ENCODE results near the gene KRTAP10-5. TPM values are rescaled to one million over a fixed set of nuclear protein-coding genes. Genes with fewer than 3 reads are reported as not detected.
"Not testable (repeated sequence)": the region's sequence is repeated elsewhere in the genome, so short reads cannot be mapped to it uniquely, and the experiment has no call there.

Gene KRTAP10-5
- total RNA-seq, 1 donor = not detected

GRCh38 chr21:44589094-44589493, 8.7 kb upstream of the KRTAP10-5 start:
- Histone ChIP-seq H3K4me3 (ENCODE audit: low read length) (no peak overlapping the region), H3K27me3 (ENCODE audit: insufficient read depth, low read length) (peaks cover 7% of the 10 kb centered on the region), H3K4me1 (ENCODE audit: insufficient read depth, low read length) (no peaks in the 10 kb centered on the region), H3K9me3 (ENCODE audit: low read depth, low read length) (no peaks in the 10 kb centered on the region)

GRCh38 chr21:44585892-44586291, 5.5 kb upstream of the KRTAP10-5 start:
- no peaks in the 10 kb centered on the region for H3K9me3 ChIP-seq (ENCODE audit: low read depth, low read length)

GRCh38 chr21:44583800-44584147, 3.4 kb upstream of the KRTAP10-5 start:
- peaks cover 7% of the 10 kb centered on the region for H3K27me3 ChIP-seq (ENCODE audit: insufficient read depth, low read length)
- no peaks in the 10 kb centered on the region for H3K9me3 ChIP-seq (ENCODE audit: low read depth, low read length)
- no peaks in the 10 kb centered on the region for H3K4me1 ChIP-seq (ENCODE audit: insufficient read depth, low read length)
- H3K4me3 ChIP-seq (ENCODE audit: low read length) = no peak overlapping the region

More at GRCh38 chr21:44585892-44586291, 5.5 kb upstream of the KRTAP10-5 start:
- Histone ChIP-seq H3K4me3 (ENCODE audit: low read length) (no peak overlapping the region), H3K27me3 (ENCODE audit: insufficient read depth, low read length) (peaks cover 7% of the 10 kb centered on the region), H3K4me1 (ENCODE audit: insufficient read depth, low read length) (no peaks in the 10 kb centered on the region)

GRCh38 chr21:44583089-44583799, 2.8 kb upstream of the KRTAP10-5 start:
- no peak overlapping the region for H3K4me3 ChIP-seq (ENCODE audit: low read length)

GRCh38 chr21:44582055-44582454, 1.7 kb upstream of the KRTAP10-5 start:
- Histone ChIP-seq H3K9me3 (ENCODE audit: low read depth, low read length) (no peaks in the 10 kb centered on the region), H3K4me1 (ENCODE audit: insufficient read depth, low read length) (no peaks in the 10 kb centered on the region), H3K27me3 (ENCODE audit: insufficient read depth, low read length) (peaks cover 7% of the 10 kb centered on the region), H3K4me3 (ENCODE audit: low read length) (no peak overlapping the region)

More at GRCh38 chr21:44583089-44583799, 2.8 kb upstream of the KRTAP10-5 start:
- no peaks in the 10 kb centered on the region for H3K4me1 ChIP-seq (ENCODE audit: insufficient read depth, low read length)
- peaks cover 7% of the 10 kb centered on the region for H3K27me3 ChIP-seq (ENCODE audit: insufficient read depth, low read length)
- no peaks in the 10 kb centered on the region for H3K9me3 ChIP-seq (ENCODE audit: low read depth, low read length)

- Histone ChIP-seq H3K27me3 (ENCODE audit: insufficient read depth, low read length) (peaks cover 7% of the 10 kb centered on the region), H3K4me3 (ENCODE audit: low read length) (no peak overlapping the region), H3K9me3 (ENCODE audit: low read depth, low read length) (no peaks in the 10 kb centered on the region), H3K4me1 (ENCODE audit: insufficient read depth, low read length) (no peaks in the 10 kb centered on the region)
Measured at GRCh38 chr21:44581158-44581557, 754 bp upstream of the KRTAP10-5 start.

GRCh38 chr21:44579833-44580144, 615 bp downstream of the KRTAP10-5 start:
- Histone ChIP-seq H3K9me3 (ENCODE audit: low read depth, low read length) (no peaks in the 10 kb centered on the region), H3K27me3 (ENCODE audit: insufficient read depth, low read length) (peaks cover 3% of the 10 kb centered on the region), H3K4me1 (ENCODE audit: insufficient read depth, low read length) (no peaks in the 10 kb centered on the region)

GRCh38 chr21:44579056-44579832, 1.2 kb downstream of the KRTAP10-5 start:
- H3K4me1 ChIP-seq (ENCODE audit: insufficient read depth, low read length) = no peaks in the 10 kb centered on the region
- H3K27me3 ChIP-seq (ENCODE audit: insufficient read depth, low read length) = peaks cover 2% of the 10 kb centered on the region
- no peaks in the 10 kb centered on the region for H3K9me3 ChIP-seq (ENCODE audit: low read depth, low read length)
- H3K4me3 ChIP-seq (ENCODE audit: low read length) = no peak overlapping the region

More at GRCh38 chr21:44579833-44580144, 615 bp downstream of the KRTAP10-5 start:
- H3K4me3 ChIP-seq (ENCODE audit: low read length) = no peak overlapping the region

GRCh38 chr21:44578371-44579055, 1.9 kb downstream of the KRTAP10-5 start:
- Histone ChIP-seq H3K9me3 (ENCODE audit: low read depth, low read length) (no peaks in the 10 kb centered on the region), H3K4me1 (ENCODE audit: insufficient read depth, low read length) (no peaks in the 10 kb centered on the region), H3K27me3 (ENCODE audit: insufficient read depth, low read length) (no peaks in the 10 kb centered on the region), H3K4me3 (ENCODE audit: low read length) (no peak overlapping the region)

GRCh38 chr21:44576025-44576420, 4.4 kb downstream of the KRTAP10-5 start:
- Histone ChIP-seq H3K9me3 (ENCODE audit: low read depth, low read length) (no peaks in the 10 kb centered on the region), H3K4me1 (ENCODE audit: insufficient read depth, low read length) (no peaks in the 10 kb centered on the region), H3K27me3 (ENCODE audit: insufficient read depth, low read length) (no peaks in the 10 kb centered on the region), H3K4me3 (ENCODE audit: low read length) (no peak overlapping the region)

GRCh38 chr21:44575307-44576024, 4.9 kb downstream of the KRTAP10-5 start:
- H3K9me3 ChIP-seq (ENCODE audit: low read depth, low read length) = no peaks in the 10 kb centered on the region
- H3K27me3 ChIP-seq (ENCODE audit: insufficient read depth, low read length) = no peaks in the 10 kb centered on the region
- no peak overlapping the region for H3K4me3 ChIP-seq (ENCODE audit: low read length)
- H3K4me1 ChIP-seq (ENCODE audit: insufficient read depth, low read length) = no peaks in the 10 kb centered on the region

- H3K4me3 ChIP-seq (ENCODE audit: low read length) = no peak overlapping the region
Measured at GRCh38 chr21:44574457-44575306, 5.7 kb downstream of the KRTAP10-5 start.

GRCh38 chr21:44573630-44574456, 6.6 kb downstream of the KRTAP10-5 start, which contains the start of gene KRTAP10-4:
KRTAP10-4 (plus strand) TSS chr21:44573729; CDS start chr21:44573759, 30 bp downstream.
- H3K4me3 ChIP-seq (ENCODE audit: low read length); H3K9me3 ChIP-seq (ENCODE audit: low read depth, low read length): not testable (repeated sequence)

More at GRCh38 chr21:44574457-44575306, 5.7 kb downstream of the KRTAP10-5 start:
- Histone ChIP-seq H3K27me3 (ENCODE audit: insufficient read depth, low read length) (no peaks in the 10 kb centered on the region), H3K9me3 (ENCODE audit: low read depth, low read length) (no peaks in the 10 kb centered on the region), H3K4me1 (ENCODE audit: insufficient read depth, low read length) (no peaks in the 10 kb centered on the region)

More at GRCh38 chr21:44573630-44574456, 6.6 kb downstream of the KRTAP10-5 start, which contains the start of gene KRTAP10-4:
- not testable (repeated sequence) for H3K27me3 ChIP-seq (ENCODE audit: insufficient read depth, low read length); H3K4me1 ChIP-seq (ENCODE audit: insufficient read depth, low read length)

Measured in mononuclear cell (primary cell).